ENCODE data around the gene PLCB1.
"Not testable (repeated sequence)": the region's sequence is repeated elsewhere in the genome, so short reads cannot be mapped to it uniquely, and the experiment has no call there.

Gene PLCB1

DNA sequence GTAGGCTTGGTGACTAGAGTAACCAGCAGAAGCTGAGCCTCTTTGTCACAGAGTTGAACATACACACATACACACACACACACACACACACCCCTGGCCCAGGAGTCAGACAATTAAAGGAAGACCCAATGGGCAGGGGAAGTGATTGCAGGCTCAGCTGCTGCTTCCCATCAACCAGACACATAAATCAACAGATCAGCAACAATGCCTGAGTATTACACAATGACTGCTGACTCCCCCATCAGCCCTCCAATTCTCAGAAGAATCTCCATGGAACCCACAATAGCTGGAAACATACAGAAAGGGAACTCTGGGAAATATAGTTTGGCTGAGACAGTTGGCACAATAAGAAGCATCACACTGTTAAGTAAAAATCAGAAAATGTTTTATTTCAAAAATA is 666.4 kb downstream of the PLCB1 start:
- peak; percentile 65 for DNase-seq

- no peak for DNase-seq
These were observed 668.0 kb downstream of the PLCB1 start for GRCh38 chr20:8800089-8800488.

- no peak for DNase-seq
These were observed 669.6 kb downstream of the PLCB1 start for GRCh38 chr20:8801686-8802085.

DNA sequence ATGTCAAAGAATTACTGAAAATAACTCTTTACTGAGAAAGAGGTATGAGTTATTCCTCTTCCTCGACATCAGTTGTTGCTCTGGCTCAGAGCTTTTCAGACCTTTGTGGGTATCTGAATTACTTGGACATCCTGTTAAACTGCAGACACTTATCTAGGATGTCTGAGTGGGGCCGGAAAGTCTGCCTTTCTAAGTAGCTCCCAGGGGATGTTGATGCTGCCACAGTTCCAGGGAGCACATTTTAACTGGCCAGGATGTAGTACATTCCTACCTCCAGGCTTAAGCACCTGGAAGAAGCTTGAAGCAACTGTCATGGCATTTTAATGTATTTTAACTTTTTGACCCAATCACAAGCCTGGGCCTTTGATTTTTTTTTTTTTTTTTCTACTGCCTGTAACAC is 671.0 kb downstream of the PLCB1 start:
- DNase-seq = no peak

GRCh38 chr20:8803941-8804340 is 671.9 kb downstream of the PLCB1 start:
- no peak for DNase-seq

DNA sequence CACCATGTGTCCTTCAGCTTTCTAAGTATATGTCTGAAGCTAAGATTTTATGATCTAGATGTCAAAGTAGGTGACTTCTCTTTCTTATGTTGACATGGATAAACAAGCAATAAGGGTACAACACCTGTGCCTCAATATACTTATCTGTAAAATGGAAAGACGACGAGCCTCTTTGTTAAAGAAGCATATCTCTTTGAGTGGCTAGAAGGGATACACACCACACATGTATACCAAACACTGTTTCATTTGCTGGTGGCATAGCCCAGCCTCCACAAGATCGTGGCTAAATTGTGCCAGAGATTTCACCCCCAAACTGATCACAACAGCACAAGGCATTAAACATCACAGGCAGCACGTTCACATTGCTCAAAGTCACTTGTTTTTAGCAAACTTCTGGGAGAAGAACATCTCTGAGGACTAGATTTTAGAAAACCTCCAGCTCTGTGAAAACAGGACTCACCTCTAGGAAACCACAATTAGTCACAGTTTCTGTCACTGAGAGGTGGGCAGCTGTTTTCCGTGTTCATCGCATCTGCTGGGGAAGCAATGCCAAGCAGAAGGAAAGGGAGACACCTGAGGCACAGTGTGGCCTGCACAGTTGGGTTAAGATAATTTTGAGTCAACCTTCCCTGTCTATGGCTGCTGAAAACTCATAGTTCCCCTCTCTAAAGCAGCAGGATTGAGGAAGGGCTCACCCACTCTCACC is 673.8 kb downstream of the PLCB1 start:
- no peak for DNase-seq

- DNase-seq = no peak
These were observed 675.6 kb downstream of the PLCB1 start for GRCh38 chr20:8807480-8808201.

DNA sequence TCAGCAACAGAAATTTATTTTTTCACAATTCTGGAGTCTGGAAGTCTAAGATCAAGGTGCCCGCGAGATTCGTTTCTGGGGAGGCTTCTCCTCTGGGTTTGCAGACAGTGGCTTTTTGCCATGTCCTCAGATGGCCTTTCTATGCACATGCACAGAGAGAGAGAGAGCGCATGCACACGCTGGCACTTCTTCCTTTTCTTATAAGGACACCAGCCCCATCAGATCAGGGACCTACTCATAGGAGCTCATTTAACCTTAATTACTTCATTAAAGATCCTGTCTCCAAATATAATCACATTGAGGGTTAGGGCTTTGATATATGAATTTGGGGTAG is 676.1 kb downstream of the PLCB1 start:
- DNase-seq = no peak

GRCh38 chr20:8809107-8809953 is 677.3 kb downstream of the PLCB1 start:
- no peak for DNase-seq

DNA sequence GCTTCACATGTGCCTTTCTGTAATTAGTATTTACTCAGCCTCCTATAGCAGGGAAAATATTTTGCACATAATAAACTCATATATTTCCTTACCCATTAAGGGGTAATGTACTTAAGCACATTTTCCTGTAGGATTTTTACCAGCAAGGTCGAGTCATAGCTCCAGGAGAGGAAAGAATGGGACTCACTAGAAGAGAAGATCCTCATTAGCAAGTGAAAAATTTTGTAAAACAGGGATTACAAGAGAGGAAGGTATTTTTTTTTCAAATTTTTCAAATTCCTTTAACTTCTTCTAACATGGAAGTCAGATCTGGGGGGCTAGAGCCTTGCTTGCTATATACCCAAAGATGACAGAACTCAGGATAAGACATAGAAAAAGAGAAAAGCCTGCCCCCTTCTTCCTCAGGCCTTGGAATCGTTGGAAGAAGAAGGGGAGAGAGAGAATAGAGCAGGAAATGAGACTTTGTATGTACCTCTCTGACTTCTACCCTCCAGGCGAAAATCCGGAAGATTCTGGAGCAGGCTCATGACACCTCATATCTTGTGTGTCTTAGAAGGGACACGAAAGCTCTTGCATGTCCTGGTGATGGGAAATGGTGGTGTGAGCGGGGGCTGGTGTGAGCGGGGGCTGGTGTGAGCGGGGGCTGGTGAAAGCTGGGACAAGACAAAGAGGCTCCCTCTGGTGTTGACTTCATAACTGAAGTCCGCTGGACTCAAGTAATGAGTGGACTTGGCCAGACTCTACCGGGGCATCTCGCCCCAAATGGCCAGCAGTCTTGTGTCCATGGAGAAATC is 679.9 kb downstream of the PLCB1 start:
- no peak for DNase-seq

- no peak for DNase-seq
These were observed 680.8 kb downstream of the PLCB1 start for GRCh38 chr20:8812817-8813216.

DNA sequence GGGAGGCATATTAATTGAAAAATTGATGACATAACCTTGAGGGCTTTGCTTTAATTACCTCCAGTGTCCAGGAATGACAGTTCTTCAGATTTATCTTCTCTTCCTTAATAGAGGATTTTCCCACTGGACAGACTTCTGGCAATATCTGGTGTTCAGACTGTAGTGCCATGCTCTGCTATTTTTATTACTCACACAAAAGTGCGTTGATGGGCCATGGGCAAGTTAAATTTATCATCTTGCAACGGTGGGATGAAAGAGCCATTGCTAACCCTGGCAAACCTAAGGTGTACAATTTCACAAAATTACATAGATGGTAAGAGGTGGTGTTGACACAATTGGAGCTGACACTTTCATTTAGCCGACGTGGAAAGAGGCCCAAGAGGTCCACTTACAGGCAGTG is 683.1 kb downstream of the PLCB1 start:
- no peak for DNase-seq

- DNase-seq = no peak
These were observed 697.2 kb downstream of the PLCB1 start for GRCh38 chr20:8829256-8829655.

DNA sequence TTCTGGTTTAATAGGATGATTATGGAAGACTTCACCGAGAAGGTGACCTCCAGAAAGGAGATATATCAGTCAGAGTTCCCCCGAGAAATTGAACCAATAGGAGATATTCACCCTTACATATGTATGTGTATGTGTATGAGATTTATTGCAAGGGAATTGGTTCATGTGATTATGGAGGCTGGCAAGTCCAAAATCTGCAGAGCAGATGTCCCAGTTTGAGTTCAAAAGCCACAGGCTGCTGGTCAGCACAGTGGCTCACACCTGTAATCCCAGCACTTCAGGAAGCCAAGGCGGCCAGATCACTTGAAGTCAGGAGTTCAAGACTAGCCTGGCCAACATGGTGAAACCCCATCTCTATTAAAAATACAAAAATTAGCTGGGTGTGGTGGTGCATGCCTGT is 702.2 kb downstream of the PLCB1 start:
- DNase-seq = not testable (repeated sequence)

GRCh38 chr20:8834851-8835250 is 702.8 kb downstream of the PLCB1 start:
- no peak for DNase-seq

DNA sequence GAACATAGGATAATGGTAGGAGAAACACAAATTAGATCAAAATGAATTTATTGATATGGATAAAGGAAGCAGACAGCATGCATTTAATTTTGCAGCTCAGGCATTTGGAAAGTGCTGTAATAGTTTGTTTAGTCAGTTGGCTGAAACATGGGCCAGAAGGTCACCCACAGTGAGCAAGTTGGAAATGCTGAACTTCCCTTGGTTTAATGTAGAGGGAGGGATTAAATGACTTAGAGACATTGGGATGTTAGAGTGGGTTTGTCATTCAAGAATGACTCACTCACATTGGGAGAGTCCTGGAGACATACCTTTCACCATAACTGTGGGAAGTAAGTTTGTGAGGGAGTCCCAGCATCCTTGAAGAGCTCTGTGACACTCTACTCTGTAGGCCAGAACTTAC is 705.3 kb downstream of the PLCB1 start:
- peak; percentile 24 for DNase-seq

GRCh38 chr20:8842525-8842924 is 710.5 kb downstream of the PLCB1 start:
- no peak for DNase-seq

DNA sequence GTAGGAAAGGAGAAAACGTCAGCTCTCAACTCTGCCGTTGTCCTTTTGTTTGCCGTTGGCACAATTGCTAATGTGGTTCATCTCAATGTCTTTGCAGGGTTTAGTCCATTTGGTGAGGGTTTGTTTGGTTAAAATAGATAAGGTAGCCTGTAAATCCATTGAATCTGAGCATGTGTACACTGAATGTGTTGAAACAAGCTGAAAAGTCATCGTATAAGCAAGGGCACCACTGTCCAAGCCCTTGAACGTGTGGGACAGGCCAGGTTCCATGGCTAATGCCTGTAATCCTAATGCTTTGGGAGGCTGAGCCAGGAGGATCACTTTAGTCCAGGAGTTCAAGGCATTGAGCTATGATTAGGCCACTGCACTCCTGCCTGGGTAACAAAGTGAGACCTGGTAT is 712.1 kb downstream of the PLCB1 start:
- DNase-seq = no peak

GRCh38 chr20:8849990-8850389 is 717.9 kb downstream of the PLCB1 start:
- DNase-seq = no peak

DNA sequence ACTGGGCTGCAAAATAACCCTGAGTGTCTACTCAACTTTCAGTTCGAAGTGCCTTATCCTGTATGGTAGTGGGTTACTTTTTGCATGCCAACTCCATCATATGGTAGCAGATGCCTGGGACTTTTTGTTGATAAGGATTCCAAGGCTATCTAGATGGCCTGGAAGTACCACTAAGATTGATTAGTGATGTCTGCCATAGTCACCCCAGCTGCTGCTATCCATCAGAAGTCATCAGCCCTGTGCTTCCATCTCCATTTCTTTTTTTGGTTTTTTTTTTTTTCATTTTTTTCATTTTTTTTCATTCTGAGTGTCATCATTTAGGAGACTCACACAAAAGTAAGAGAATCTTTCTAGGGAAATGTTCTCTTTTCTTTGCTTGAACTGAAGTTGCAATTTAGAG is 719.4 kb downstream of the PLCB1 start:
- no peak for DNase-seq

- not testable (repeated sequence) for DNase-seq
These were observed 719.9 kb downstream of the PLCB1 start for GRCh38 chr20:8851919-8852318.

- DNase-seq = not testable (repeated sequence)
These were observed 721.1 kb downstream of the PLCB1 start for GRCh38 chr20:8853211-8853610.

All from fibroblast of skin of abdomen (primary cell).